Stimulated activated CD8-positive, alpha-beta memory T cell treated with anti-CD3 and anti-CD28 coated beads, Interleukin-7, amount 100 ng/mL, for 4 hours (primary cell): ENCODE data around the gene ADAMTS10.
"Not testable (repeated sequence)": the region's sequence is repeated elsewhere in the genome, so short reads cannot be mapped to it uniquely, and the experiment has no call there.

Source experiments
- DNase-seq, 2 donors: peaks; one replicate each; pipeline ENCODE4 v3.0.0-alpha.2; 2020; ENCODE audit warnings: low read depth in 2 of 2

ADAMTS10 gene

GRCh38 chr19:8561075-8561764, 49.3 kb downstream of the ADAMTS10 start:
- no peak for DNase-seq

DNA sequence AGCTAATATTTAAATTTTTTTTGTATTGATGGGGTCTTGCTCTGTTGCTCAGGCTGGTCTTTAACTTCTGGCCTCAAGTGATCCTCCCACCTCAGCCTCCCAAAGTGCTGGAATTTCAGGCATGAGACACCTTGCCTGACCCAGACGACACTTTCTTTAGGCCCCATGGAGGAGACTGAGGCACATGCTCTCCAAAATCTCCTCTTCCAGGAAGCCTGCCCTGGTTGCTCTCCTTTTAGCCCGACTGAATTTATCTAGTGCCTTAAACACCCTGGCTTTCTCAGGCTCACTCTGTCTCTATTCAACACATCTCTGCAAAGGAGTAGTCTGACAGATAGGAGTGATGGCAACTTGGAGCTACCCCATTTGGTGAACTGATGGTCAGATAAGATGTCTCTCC, 52.2 kb downstream of the ADAMTS10 start:
- no peak for DNase-seq

GRCh38 chr19:8557642-8558238, 52.8 kb downstream of the ADAMTS10 start:
- DNase-seq: no peak

GRCh38 chr19:8553729-8554128, 56.8 kb downstream of the ADAMTS10 start:
- DNase-seq: not testable (repeated sequence)

DNA sequence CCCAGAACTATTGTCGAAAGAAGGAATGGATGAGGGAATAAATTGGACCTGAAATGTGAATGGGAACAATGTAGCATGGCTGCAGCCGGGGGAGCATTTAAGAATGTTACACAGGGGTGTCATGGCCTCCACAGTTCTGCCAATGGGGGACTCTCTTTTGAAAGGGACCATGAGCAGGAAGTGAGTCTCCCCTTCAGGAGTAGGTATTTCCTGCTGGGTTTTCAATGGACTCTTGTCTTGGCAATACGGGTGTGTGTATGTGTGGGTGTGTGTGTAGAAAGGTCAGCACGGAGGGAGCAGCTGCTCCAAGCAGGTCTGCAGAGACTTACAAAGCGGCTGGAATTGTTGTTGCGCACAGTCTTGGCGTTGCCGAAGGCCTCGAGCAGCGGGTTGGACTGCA, 57.7 kb downstream of the ADAMTS10 start:
- DNase-seq: no peak

- no peak for DNase-seq
These were observed 60.4 kb downstream of the ADAMTS10 start for GRCh38 chr19:8550070-8550469.

- DNase-seq: no peak
These were observed 64.8 kb downstream of the ADAMTS10 start for GRCh38 chr19:8545743-8546142.

- no peak for DNase-seq
These were observed 66.3 kb downstream of the ADAMTS10 start for GRCh38 chr19:8544168-8544567.

GRCh38 chr19:8539621-8540149, 70.8 kb downstream of the ADAMTS10 start:
- DNase-seq: no peak

DNA sequence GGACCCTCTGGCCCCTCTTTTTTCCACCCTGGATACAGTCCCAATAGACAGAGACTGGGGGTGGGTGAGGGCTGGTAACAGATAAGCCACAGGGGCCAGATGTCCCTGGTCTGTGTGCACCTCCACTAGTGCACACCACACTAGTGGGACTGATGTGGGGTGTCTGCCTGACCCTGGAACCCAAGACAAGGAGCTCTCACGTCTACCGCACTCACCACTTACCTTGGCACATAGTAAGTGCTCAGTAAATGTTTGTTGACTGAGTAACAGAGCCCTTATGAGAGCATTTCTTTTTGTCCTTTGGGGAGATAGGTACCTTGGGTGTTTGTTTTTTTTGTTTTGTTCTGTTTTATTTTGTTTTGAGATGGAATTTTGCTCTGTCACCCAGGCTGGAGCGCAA, 73.4 kb downstream of the ADAMTS10 start:
- no peak for DNase-seq

- DNase-seq: no peak
These were observed 74.2 kb downstream of the ADAMTS10 start for GRCh38 chr19:8536282-8536681.

DNA sequence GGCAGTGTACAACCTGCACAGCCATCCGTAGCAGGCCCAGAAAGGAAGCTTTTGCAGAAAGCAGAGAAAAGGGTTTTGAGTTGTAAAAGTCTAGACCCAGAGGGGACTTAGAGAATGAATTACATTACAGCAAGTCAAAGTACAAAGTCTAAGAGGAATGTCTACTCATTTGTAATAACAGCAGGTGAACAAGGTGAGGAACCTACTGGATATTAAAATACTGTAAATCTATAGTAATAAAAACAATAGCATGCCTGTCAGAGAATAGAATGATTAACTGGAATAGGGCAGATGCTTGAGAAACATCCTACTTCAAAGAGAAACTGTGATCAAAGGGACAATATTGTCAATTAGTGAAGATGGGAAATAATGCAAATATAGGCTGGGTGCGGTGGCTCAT, 78.3 kb downstream of the ADAMTS10 start:
- no peak for DNase-seq

- no peak for DNase-seq
These were observed 79.0 kb downstream of the ADAMTS10 start for GRCh38 chr19:8531470-8531869.
